ENCODE measurements around the gene SFT2D1. TPM values are rescaled to one million over a fixed set of nuclear protein-coding genes. Genes with fewer than 3 reads are reported as not detected.

The SFT2D1 gene
- total RNA-seq, 1 donor from 2014 or later: 23.5 TPM

DNA sequence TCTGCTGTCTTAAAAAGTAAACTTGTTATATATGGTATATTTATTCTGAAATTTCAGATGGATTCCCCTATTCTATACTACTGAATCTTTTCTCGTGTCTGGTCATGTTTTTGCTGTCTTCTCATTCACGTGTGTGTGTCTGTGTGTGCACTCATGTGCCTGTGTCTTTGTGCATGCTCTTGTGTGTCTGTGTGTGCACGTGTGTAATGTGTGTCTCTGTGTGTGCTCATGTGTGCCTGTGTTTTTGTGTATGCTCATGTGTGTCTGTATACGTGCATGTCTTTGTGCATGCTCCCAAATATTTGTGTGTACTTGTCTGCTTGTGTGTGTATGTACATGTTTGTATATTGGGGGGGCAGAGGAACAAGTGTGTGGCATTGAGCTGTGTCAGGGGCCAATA is 68.2 kb downstream of the SFT2D1 start:
- peaks cover 2% of the 10 kb centered on the region for H3K9me3 Mint-ChIP-seq (ENCODE audit: unreplicated experiment)
- H3K27me3 Mint-ChIP-seq (ENCODE audit: unreplicated experiment): peaks cover 1% of the 10 kb centered on the region
- H3K27ac Mint-ChIP-seq (ENCODE audit: unreplicated experiment): no peak overlapping the region
- no peak overlapping the region for H3K4me3 Mint-ChIP-seq (ENCODE audit: unreplicated experiment)
- DNase-seq: no peak
- no peaks in the 10 kb centered on the region for H3K36me3 Mint-ChIP-seq (ENCODE audit: unreplicated experiment)
- H3K4me1 Mint-ChIP-seq (ENCODE audit: low read depth, unreplicated experiment): peaks cover 2% of the 10 kb centered on the region
- TF ChIP-seq CTCF (IDR thresholded peaks at IDR 0.05; ENCODE audit: partially characterized antibody, unreplicated experiment): no peak

DNA sequence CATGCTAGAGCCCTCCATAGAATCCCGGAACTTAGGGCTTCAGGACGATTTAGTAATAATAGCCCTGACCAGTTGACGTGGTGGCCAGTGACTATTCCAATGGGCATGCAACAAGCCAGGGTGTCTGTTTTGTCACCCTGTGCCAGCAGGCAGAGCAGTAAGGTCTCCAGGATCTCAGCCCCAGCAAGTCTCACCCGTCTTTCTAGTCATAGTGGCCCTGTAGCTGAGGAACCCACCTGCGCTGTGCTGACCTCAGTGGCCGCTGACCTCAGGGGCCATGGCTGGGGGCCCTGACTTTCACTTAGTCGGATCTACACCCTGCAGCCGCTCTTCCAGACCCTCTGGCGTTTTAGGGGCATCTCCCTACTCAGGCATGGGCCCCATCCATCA is 71.0 kb downstream of the SFT2D1 start:
- no peaks in the 10 kb centered on the region for H3K36me3 Mint-ChIP-seq (ENCODE audit: unreplicated experiment)
- no peak overlapping the region for H3K4me3 Mint-ChIP-seq (ENCODE audit: unreplicated experiment)
- H3K27ac Mint-ChIP-seq (ENCODE audit: unreplicated experiment): no peak overlapping the region
- no peak for DNase-seq
- no peak for TF ChIP-seq CTCF (IDR thresholded peaks at IDR 0.05; ENCODE audit: partially characterized antibody, unreplicated experiment)
- peaks cover 2% of the 10 kb centered on the region for H3K9me3 Mint-ChIP-seq (ENCODE audit: unreplicated experiment)
- peaks cover 2% of the 10 kb centered on the region for H3K4me1 Mint-ChIP-seq (ENCODE audit: low read depth, unreplicated experiment)
- peaks cover 3% of the 10 kb centered on the region for H3K27me3 Mint-ChIP-seq (ENCODE audit: unreplicated experiment)

DNA sequence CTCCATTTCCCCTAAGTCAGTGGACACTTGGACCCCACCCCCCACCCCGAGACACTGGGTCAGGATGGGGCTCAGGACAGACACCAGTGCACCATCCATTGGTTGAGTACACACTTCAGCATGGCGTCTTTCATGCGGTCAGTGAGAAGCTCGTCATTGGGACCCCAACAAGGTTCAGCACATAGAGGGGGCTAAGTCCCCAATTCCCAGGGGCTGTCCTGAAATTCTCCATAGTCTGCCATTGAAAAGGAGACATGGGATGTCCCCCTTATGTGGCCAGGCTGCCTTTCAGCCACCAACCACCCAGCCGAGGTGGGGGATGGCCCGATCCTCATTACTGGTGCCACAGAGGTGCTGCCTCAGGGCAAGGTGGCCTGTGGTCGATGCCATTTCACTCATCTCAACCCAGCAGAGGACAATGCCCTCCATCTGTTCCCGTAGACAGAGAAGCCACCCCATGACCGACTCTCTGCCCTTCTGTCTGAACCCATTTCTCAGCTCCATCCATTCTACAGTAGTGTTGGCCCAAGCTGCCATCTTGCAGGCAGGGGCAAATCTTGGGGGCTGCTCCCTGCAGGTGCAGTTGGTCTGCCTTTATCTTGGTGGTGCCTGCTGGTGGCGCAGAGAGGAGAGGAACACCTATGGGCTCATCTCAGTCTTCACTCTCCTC is 71.5 kb downstream of the SFT2D1 start:
- no peak overlapping the region for H3K4me3 Mint-ChIP-seq (ENCODE audit: unreplicated experiment)
- no peak for DNase-seq
- peaks cover 2% of the 10 kb centered on the region for H3K9me3 Mint-ChIP-seq (ENCODE audit: unreplicated experiment)
- TF ChIP-seq CTCF (IDR thresholded peaks at IDR 0.05; ENCODE audit: partially characterized antibody, unreplicated experiment): no peak
- H3K27ac Mint-ChIP-seq (ENCODE audit: unreplicated experiment): no peak overlapping the region
- H3K36me3 Mint-ChIP-seq (ENCODE audit: unreplicated experiment): no peaks in the 10 kb centered on the region
- peaks cover 1% of the 10 kb centered on the region for H3K4me1 Mint-ChIP-seq (ENCODE audit: low read depth, unreplicated experiment)
- H3K27me3 Mint-ChIP-seq (ENCODE audit: unreplicated experiment): peaks cover 2% of the 10 kb centered on the region

Other genes with a start within 250 kb of the SFT2D1 start
- not detected for gene TBXT, start 174.7 kb downstream of the SFT2D1 start, total RNA-seq (ENCODE audit: unreplicated experiment)
- gene PRR18, start 34.2 kb downstream of the SFT2D1 start, total RNA-seq (ENCODE audit: unreplicated experiment): not detected
- gene MPC1, start 40.4 kb upstream of the SFT2D1 start, total RNA-seq (ENCODE audit: unreplicated experiment): 17.0 TPM
- gene RAMACL, start 244.1 kb upstream of the SFT2D1 start, total RNA-seq (ENCODE audit: unreplicated experiment): 9.5 TPM